HG03521 (cell line): Measurements from ENCODE around the gene SLC27A5.
"Not testable (repeated sequence)": the region's sequence is repeated elsewhere in the genome, so short reads cannot be mapped to it uniquely, and the experiment has no call there.

ENCODE experiments used
- ATAC-seq: cut with Tn5 transposase; IDR thresholded peaks from one replicate; pipeline ENCODE4 v1.9.1; 2021; ENCODE audit warnings: mild to moderate bottlenecking, moderate library complexity; ENCODE audit not compliant: unreplicated experiment

The SLC27A5 gene

DNA sequence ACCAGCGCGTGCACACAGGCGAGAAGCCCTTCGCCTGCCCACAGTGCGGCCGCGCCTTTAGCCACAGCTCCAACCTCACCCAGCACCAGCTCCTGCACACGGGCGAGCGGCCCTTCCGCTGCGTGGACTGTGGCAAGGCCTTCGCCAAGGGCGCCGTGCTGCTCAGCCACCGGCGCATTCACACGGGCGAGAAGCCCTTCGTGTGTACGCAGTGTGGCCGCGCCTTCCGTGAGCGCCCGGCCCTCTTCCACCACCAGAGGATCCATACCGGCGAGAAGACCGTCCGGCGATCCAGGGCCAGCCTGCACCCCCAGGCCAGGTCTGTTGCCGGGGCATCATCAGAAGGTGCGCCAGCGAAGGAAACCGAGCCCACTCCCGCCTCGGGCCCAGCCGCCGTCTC, 40.1 kb downstream of the SLC27A5 start:
- ATAC-seq = no peak

DNA sequence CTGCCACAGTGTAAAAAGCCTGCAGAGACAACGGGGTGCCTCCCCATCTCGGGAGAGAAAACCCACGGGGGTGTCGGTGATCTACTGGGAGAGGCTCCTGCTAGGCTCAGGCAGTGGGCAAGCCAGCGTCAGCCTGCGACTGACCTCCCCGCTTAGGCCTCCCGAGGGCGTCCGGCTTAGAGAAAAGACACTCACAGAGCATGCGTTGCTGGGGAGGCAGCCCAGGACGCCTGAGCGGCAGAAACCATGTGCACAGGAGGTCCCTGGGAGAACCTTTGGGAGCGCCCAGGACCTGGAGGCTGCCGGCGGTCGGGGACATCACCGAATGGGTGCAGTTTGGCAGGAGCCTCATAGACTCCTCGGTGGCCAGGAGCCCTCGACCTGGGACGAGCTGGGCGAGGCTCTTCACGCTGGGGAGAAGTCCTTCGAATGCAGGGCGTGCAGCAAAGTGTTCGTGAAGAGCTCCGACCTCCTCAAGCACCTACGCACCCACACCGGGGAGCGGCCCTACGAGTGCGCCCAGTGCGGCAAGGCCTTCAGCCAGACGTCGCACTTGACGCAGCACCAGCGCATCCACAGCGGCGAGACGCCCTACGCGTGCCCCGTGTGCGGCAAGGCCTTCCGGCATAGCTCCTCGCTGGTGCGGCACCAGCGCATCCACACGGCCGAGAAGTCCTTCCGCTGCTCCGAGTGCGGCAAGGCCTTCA, 40.8 kb downstream of the SLC27A5 start:
- not testable (repeated sequence) for ATAC-seq

DNA sequence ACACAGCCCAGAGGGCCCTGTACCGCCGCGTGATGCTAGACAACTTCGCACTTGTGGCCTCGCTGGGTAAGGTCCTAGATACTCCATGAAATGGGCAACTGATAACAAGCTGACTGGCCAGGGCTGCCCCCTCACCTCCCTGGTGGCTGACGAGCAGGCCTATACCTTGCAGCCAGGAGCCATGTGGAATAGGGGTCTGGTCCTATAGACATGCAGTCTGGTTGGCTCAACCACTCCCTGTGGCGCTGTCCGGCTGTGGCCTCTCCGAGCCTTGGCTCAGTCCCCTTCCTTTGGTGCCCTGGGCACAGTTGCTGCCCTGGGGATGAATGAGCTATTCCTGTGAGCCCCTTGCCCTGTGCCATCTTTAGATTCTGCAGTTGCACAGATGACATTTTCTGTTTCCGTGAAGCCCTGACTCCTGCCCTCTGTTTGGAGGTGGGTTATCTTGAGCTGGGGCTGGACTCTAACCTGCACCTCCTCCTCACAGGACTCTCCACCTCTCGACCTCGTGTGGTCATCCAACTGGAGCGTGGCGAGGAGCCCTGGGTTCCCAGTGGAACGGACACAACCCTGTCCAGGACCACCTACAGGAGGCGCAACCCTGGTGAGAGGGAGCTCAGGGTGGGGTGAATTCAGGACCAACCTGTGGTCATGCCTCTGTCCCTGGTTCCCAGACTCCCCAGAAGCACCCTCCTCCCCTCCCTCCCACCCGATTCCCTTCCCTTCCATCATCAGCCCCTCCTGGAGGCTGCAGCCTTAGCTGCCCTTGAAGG, 42.4 kb downstream of the SLC27A5 start:
- ATAC-seq = no peak

GRCh38 chr19:58468216-58468839, 43.5 kb downstream of the SLC27A5 start:
- no peak for ATAC-seq

GRCh38 chr19:58466760-58467589, 44.8 kb downstream of the SLC27A5 start, which contains the start of gene ZNF324:
Gene ZNF324 (plus strand): TSS chr19:58467080. CDS start chr19:58469186, 2,106 bp downstream.
- peak; percentile 94 for ATAC-seq

GRCh38 chr19:58466089-58466759, 45.6 kb downstream of the SLC27A5 start:
- peak; percentile 19 for ATAC-seq

DNA sequence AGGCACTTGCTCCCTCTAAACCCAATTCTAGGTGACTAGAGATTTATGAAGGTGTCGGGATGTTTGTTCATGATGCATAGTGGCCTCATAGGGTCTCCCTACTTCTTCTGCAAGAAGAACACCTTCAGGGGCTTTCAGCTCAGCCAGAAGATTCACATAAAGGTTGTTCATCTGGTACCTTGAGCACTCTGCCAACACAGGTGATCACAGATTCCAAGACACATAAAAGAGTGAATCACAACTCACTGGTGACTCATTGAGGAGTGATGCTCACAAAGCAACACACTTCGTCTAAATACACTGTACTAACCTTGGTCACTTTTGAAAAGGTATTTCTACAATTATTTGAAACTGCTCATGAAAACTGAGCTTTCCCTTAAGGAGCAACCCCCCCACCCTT, 51.8 kb downstream of the SLC27A5 start:
- no peak for ATAC-seq

DNA sequence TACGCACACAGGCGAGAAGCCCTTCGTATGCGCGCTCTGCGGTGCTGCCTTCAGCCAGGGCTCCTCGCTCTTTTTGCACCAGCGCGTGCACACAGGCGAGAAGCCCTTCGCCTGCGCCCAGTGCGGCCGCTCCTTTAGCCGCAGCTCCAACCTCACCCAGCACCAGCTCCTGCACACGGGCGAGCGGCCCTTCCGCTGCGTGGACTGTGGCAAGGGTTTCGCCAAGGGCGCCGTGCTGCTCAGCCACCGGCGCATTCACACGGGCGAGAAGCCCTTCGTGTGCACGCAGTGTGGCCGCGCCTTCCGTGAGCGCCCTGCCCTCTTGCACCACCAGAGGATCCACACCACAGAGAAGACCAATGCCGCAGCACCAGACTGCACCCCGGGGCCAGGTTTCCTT, 55.7 kb downstream of the SLC27A5 start:
- no peak for ATAC-seq

DNA sequence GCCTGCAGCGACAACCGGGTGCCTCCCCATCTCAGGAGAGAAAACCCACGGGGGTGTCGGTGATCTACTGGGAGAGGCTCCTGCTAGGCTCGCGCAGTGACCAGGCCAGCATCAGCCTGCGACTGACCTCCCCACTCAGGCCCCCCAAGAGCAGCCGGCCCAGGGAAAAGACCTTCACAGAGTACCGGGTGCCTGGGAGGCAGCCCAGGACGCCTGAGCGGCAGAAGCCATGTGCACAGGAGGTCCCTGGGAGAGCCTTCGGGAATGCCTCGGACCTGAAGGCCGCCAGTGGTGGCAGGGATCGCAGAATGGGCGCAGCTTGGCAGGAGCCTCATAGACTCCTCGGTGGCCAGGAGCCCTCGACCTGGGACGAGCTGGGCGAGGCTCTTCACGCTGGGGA, 56.5 kb downstream of the SLC27A5 start:
- ATAC-seq = no peak

DNA sequence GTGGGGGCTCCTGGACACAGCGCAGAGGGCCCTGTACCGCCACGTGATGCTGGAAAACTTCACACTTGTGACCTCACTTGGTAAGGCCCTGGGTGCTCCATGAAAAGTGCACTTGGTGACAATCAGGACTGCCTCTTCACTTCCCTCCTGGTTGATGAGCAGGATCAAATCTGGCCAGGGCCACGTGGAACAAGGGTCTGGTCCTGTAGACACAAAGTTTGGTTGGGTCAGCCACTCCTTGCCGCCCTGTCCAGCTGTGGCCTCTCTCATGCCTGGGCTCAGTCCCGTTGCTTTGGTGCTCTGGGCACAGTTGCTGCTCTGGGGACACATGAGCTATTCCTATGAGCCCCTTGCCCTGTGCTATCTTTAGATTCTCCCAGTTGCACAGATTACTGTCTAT, 58.0 kb downstream of the SLC27A5 start:
- ATAC-seq = no peak

DNA sequence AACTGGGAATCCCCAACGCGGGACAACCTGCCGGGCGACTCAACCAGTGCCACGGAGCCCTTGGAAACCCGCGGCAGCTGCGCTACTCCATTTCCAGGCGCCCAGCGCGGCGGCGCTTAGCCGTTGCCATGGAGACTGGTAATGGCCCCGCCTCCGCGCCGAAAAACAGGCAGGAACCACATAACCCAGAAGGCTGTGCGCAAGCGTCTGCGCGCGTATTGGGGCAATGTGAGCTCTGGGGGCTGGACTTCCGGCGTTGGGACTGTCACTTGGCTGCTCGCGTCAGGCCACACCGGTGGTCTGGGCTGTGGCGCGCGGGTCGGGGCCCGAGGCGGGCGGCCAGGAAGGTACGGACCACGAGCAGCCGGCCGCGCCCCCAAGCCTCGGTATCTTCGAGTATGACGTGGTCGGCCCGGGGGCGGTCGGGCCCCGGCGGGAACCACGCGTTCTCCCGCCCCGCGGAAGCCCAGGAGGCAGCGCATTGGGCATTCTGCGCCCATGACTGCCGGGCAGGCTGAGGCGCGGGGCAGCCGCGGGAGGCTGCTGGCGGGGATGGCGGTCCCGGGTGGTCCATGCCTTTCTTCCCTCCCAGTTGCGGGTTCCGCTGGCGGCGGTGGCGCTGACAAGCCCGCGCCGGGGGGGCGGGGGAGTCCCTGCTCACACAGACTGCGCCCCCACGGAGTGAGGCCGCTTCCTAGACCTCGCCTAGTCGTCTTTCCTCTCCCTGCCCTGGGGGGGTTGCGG, 60.3 kb downstream of the SLC27A5 start, which contains the start of gene ZNF324B:
ZNF324B (plus strand) TSS at position 265 of the 744 bp plus-strand sequence. CDS start 2,080 bp downstream, outside the sequence.
- ATAC-seq = peak; percentile 93

DNA sequence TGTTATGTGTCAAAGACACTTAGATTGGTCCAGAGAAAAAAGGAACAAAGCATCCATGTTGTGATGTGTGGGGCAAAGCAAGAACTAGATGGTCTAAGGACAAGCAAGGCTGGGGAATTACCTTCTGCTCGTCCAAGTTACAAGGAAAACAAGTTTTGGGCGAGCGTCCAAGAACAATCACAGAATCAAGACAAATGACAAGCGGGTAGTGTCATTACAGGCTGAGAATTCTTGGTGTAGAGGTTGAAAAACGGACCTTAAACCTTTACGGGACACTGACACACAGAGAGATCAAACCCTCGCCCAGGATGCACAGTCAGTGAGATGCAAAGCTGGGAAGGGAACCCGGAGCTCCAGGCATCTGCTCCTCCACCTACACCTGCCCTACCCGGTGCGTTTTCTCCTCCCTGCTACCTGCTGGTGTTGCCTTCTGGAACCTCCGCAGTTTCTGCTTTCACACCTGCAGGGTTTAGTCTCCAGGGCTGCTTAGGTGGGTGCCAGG, 60.9 kb downstream of the SLC27A5 start:
- no peak for ATAC-seq

DNA sequence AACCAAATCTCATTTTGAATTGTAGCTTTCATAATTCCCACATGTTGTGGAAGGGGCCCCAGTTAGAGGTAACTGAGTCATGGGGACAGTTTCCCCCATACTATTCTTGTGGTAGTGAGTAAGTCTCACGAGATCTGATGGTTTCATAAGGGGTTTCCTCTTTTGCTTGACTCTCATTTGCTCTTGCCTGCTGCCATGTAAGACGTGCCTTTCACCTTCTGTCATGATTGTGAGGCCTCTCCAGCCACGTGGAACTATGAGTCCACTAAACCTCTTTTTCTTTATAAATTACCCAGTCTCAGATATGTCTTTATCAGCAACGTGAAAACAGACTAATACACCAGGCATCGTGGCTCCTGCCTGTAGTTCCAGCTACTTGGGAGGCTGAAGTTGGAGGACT, 61.8 kb downstream of the SLC27A5 start:
- ATAC-seq = not testable (repeated sequence)

DNA sequence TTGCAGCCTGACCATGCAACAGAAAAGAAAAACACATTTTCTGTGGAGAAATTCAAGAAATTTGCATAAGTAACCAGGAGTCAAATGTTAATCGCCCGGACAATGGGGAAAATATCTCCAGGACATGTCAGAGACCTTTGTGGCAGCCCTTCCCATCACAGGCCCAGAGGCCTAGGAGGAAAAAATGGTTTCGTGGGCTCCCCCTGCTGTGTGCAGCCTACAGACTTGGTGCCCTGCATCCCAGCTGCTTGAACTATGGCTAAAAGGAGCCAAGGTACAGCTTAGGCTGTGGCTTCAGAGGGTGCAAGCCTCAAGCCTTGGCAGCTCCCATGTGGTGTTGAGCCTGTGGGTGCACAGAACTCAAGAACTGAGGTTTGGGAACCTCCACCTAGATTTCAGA, 62.9 kb downstream of the SLC27A5 start:
- ATAC-seq = not testable (repeated sequence)
